ENCODE data around the gene RPRD1B.

DNA sequence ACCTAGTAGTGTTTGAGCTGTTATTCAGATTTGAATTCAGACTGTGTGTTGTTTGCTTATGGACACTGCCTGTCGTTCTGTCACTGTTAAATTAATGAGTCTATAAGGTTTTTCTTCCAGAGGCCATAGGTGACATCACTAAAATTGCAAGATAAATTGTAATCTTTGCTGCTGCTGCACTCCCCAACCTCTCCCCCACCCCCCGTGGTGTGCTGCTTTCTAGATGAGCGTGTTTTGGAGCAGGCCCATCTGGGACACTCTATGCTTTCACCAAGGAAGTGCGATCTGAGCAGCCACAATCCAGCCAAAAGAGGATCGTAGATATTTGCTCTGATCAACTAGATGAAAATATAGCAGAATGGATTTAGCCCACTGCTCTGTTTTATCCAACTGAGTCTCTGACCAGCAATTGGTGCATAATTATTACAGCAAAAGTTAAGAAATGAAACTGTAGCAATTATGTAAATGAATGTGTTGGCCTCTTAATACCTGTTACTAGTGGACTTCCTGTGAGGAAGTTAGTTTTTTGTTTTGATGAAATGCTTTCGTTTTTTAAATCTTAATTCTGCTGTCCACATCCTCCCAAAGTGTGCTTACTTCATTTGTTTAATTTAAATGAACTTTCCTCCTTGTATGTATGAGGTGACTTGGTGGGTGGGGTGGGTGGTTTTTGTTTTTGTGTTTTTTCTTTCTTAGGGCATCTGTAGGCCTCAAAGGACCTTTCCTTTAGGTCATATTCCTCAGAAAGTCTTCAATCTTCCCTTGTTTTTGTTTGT lies 58.1 kb downstream of the RPRD1B start:
- TF ChIP-seq TAF1 (IDR thresholded peaks at IDR 0.05; ENCODE audit: low read depth, low read length) = 0 out of 2 replicates have a peak, but pooled peaks have one; percentile 32
- TF ChIP-seq POLR2A (IDR thresholded peaks at IDR 0.05; ENCODE audit: low read depth, low read length) = no peak
- TF ChIP-seq POLR2AphosphoS5 (IDR thresholded peaks at IDR 0.05; ENCODE audit: low read depth, low read length) = no peak
